HepG2 (cell line): ENCODE measurements around the gene TMEM143. TPM values are rescaled to one million over a fixed set of nuclear protein-coding genes. Genes with fewer than 3 reads are reported as not detected.

Source experiments
- CENPT ChIP-seq: sonication (generic); formaldehyde crosslinking; IDR thresholded peaks from 2 replicates; pipeline ENCODE4 v1.8.0; 2022; ENCODE audit warnings: low read depth, mild to moderate bottlenecking, moderate library complexity, missing genetic modification reagents
- FOXA1 ChIP-seq, 2 experiments: fragments of 450-650 bp in 1 of 2; sonication (generic) in 1 of 2; formaldehyde crosslinking in 1 of 2; IDR thresholded peaks; 2 replicates each; pipeline versions ENCODE4 v1.4.0 to v1.6.1; 2016 to 2020; ENCODE audit warnings: missing genetic modification reagents in 1 of 2
- GFI1 ChIP-seq: sonication (generic); formaldehyde crosslinking; IDR thresholded peaks from 2 replicates; pipeline ENCODE4 v1.5.0; 2020; ENCODE audit warnings: missing genetic modification reagents, mild to moderate bottlenecking, borderline replicate concordance
- HMG20B ChIP-seq: conservative IDR thresholded peaks from 2 replicates; pipeline ENCODE4 v1.6.1; 2016; ENCODE audit warnings: missing genetic modification reagents, missing compliant biosample characterization
- HNF4G ChIP-seq, 2 experiments: sonication (generic) in 1 of 2; formaldehyde crosslinking in 1 of 2; IDR thresholded peaks; 2 replicates each; pipeline versions ENCODE4 v1.4.0 to v1.6.1; 2011 to 2020; ENCODE audit warnings: borderline replicate concordance in 2 of 2, low read depth in 2 of 2, mild to moderate bottlenecking in 2 of 2, low read length in 1 of 2, missing genetic modification reagents in 1 of 2, moderate library complexity in 1 of 2
- HNRNPUL1 ChIP-seq: fragments of 200-400 bp; formaldehyde crosslinking; IDR thresholded peaks from 2 replicates; pipeline ENCODE4 v1.6.1; 2017; ENCODE audit warnings: low read depth, mild to moderate bottlenecking, low read length, moderate library complexity
- SOX13 ChIP-seq, 3 experiments: fragments of 450-650 bp in 1 of 3; sonication (generic) in 1 of 3; formaldehyde crosslinking in 1 of 3; IDR thresholded peaks in 2 of 3; conservative IDR thresholded peaks in 1 of 3; 2 replicates each; pipeline versions ENCODE4 v1.5.0 to v1.6.1; 2016 to 2020; ENCODE audit warnings: antibody characterized with exemption in 1 of 3, mild to moderate bottlenecking in 1 of 3, missing compliant biosample characterization in 1 of 3, missing genetic modification reagents in 1 of 3, moderate library complexity in 1 of 3
- ZBTB42 ChIP-seq: sonication (generic); formaldehyde crosslinking; IDR thresholded peaks from 2 replicates; pipeline ENCODE4 v1.5.0; 2020; ENCODE audit warnings: mild to moderate bottlenecking, missing genetic modification reagents
- polyA plus RNA-seq, 8 experiments: library from polyadenylated mRNA; depleted of rRNA in 3 of 8; stranded (reverse) in 7 of 8; unstranded in 1 of 8; fragments of >200 nt; fragmentation: Illumina TruSeq in 4 of 8; extraction: Trizol in 4 of 8; gene quantifications; 2 replicates each; pipeline versions ENCODE4 v1.2.1 to v1.2.3, GENCODE V29; 2011 to 2016; ENCODE audit warnings: low read depth in 4 of 8, missing spikeins in 1 of 8, mixed read lengths in 1 of 8; ENCODE audit not compliant: insufficient read depth in 1 of 8
- total RNA-seq, 5 experiments: library from RNA; depleted of rRNA; stranded (reverse); fragments of >200 nt; fragmentation: Illumina TruSeq; extraction: Trizol; gene quantifications; 2 replicates each; pipeline ENCODE4 v1.2.3, GENCODE V29; 2016; ENCODE audit warnings: low read depth in 1 of 5
- TF ChIP-seq, protein P1 (sequence below): sonication (generic); formaldehyde crosslinking; IDR thresholded peaks from one replicate; pipeline ENCODE4 v1.5.1; 2020; ENCODE audit warnings: mild to moderate bottlenecking, missing genetic modification reagents; ENCODE audit errors: not compliant biosample characterization
- TF ChIP-seq, protein P2 (sequence below): IDR thresholded peaks from 2 replicates; pipeline ENCODE4 v1.6.1; 2012; ENCODE audit warnings: inconsistent platforms
- TF ChIP-seq, protein P3 (sequence below): sonication (generic); formaldehyde crosslinking; IDR thresholded peaks from 2 replicates; pipeline ENCODE4 v1.9.0; 2022; ENCODE audit warnings: low read depth, missing genetic modification reagents
- TF ChIP-seq, protein P4 (sequence below): sonication (generic); formaldehyde crosslinking; IDR thresholded peaks from 2 replicates; pipeline ENCODE4 v1.8.1; 2023; ENCODE audit warnings: missing genetic modification reagents, inconsistent platforms, borderline replicate concordance
- TF ChIP-seq, protein P5 (sequence below): sonication (generic); formaldehyde crosslinking; IDR thresholded peaks from 2 replicates; pipeline ENCODE4 v1.4.0; 2020; ENCODE audit warnings: missing genetic modification reagents, low read depth, mild to moderate bottlenecking, borderline replicate concordance

The TMEM143 gene
- total and polyA plus RNA-seq, 2 of the 13 experiments (the other 11 are each of a cell fraction or from before 2014, with no cell fraction given): 7.7 to 11.3 TPM

DNA sequence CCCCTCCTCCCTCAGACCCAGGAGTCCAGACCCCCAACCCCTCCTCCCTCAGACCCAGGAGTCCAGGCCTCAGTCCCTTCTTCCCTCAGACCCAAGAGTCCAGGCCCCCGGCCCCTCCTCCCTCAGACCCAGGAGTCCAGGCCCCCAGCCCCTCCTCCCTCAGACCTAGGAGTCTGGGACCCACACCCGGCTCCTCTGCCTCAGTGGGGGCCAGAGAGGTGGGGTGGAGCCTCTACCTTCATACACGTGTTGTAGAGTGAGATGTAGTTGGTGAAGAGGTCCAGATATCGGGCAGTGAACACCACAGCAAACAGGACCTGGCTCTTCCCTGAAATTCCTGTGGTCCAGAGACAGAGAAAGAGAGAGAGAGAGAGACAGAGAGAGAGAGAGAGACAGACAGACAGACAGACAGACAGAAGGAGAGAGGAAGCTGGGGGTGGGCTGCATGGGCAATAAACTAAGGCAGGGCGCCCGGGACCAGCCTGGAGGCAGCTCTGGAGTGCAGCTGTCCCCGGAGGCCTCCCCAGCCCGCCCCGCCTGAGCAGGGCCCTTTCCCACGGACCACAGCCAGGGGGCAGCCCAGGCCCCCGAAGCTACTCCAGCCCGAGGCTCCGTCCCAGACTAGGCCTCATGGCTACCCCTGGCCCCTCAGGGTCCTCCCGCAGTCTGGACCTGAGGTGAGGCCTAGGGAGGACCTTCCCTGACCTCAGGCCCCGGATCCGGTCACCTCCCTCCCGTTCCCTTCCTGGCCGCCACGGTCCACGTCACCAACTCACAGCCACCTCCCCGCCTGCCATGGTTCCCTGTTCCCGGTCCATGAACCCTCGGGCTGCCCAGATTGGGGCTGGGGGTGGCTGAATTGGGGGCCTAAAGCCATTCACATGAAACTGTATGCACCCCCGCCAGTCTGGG, 26.7 kb upstream of the TMEM143 start (continued):
- TF ChIP-seq, protein P1, sequence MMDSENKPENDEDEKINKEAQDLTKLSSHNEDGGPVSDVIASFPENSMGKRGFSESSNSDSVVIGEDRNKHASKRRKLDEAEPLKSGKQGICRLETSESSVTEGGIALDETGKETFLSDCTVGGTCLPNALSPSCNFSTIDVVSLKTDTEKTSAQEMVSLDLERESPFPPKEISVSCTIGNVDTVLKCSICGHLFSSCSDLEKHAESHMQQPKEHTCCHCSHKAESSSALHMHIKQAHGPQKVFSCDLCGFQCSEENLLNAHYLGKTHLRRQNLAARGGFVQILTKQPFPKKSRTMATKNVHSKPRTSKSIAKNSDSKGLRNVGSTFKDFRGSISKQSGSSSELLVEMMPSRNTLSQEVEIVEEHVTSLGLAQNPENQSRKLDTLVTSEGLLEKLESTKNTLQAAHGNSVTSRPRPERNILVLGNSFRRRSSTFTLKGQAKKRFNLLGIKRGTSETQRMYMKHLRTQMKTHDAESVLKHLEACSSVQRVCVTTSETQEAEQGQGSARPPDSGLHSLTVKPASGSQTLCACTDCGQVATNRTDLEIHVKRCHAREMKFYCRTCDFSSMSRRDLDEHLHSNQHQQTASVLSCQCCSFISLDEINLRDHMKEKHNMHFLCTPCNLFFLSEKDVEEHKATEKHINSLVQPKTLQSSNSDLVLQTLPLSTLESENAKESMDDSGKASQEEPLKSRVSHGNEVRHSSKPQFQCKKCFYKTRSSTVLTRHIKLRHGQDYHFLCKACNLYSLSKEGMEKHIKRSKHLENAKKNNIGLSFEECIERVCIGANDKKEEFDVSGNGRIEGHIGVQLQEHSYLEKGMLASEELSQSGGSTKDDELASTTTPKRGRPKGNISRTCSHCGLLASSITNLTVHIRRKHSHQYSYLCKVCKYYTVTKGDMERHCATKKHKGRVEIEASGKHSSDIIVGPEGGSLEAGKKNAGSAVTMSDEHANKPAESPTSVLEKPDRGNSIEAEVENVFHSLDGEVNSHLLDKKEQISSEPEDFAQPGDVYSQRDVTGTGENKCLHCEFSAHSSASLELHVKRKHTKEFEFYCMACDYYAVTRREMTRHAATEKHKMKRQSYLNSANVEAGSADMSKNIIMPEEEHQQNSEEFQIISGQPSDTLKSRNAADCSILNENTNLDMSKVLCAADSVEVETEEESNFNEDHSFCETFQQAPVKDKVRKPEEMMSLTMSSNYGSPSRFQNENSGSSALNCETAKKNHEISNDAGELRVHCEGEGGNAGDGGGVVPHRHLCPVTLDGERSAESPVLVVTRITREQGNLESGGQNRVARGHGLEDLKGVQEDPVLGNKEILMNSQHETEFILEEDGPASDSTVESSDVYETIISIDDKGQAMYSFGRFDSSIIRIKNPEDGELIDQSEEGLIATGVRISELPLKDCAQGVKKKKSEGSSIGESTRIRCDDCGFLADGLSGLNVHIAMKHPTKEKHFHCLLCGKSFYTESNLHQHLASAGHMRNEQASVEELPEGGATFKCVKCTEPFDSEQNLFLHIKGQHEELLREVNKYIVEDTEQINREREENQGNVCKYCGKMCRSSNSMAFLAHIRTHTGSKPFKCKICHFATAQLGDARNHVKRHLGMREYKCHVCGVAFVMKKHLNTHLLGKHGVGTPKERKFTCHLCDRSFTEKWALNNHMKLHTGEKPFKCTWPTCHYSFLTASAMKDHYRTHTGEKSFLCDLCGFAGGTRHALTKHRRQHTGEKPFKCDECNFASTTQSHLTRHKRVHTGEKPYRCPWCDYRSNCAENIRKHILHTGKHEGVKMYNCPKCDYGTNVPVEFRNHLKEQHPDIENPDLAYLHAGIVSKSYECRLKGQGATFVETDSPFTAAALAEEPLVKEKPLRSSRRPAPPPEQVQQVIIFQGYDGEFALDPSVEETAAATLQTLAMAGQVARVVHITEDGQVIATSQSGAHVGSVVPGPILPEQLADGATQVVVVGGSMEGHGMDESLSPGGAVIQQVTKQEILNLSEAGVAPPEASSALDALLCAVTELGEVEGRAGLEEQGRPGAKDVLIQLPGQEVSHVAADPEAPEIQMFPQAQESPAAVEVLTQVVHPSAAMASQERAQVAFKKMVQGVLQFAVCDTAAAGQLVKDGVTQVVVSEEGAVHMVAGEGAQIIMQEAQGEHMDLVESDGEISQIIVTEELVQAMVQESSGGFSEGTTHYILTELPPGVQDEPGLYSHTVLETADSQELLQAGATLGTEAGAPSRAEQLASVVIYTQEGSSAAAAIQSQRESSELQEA (CRISPR knock-in tag): no peak
- TF ChIP-seq HNRNPUL1: no peak
- TF ChIP-seq, protein P2, sequence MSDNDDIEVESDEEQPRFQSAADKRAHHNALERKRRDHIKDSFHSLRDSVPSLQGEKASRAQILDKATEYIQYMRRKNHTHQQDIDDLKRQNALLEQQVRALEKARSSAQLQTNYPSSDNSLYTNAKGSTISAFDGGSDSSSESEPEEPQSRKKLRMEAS: no peak
- TF ChIP-seq, protein P3, sequence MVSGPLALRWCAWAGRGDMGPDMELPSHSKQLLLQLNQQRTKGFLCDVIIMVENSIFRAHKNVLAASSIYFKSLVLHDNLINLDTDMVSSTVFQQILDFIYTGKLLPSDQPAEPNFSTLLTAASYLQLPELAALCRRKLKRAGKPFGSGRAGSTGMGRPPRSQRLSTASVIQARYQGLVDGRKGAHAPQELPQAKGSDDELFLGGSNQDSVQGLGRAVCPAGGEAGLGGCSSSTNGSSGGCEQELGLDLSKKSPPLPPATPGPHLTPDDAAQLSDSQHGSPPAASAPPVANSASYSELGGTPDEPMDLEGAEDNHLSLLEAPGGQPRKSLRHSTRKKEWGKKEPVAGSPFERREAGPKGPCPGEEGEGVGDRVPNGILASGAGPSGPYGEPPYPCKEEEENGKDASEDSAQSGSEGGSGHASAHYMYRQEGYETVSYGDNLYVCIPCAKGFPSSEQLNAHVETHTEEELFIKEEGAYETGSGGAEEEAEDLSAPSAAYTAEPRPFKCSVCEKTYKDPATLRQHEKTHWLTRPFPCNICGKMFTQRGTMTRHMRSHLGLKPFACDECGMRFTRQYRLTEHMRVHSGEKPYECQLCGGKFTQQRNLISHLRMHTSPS: no peak; the same call in 1 of the 2 replicates
- TF ChIP-seq HMG20B (CRISPR knock-in tag): no peak
- TF ChIP-seq, protein P4, sequence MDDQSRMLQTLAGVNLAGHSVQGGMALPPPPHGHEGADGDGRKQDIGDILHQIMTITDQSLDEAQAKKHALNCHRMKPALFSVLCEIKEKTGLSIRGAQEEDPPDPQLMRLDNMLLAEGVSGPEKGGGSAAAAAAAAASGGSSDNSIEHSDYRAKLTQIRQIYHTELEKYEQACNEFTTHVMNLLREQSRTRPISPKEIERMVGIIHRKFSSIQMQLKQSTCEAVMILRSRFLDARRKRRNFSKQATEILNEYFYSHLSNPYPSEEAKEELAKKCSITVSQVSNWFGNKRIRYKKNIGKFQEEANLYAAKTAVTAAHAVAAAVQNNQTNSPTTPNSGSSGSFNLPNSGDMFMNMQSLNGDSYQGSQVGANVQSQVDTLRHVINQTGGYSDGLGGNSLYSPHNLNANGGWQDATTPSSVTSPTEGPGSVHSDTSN: no peak
- TF ChIP-seq GFI1: peak; percentile 34; the same call in 1 of the 2 replicates
- TF ChIP-seq SOX13 (IDR thresholded peaks at IDR 0.05): no peak
- TF ChIP-seq SOX13 (CRISPR knock-in tag; conservative IDR thresholded peaks at IDR 0.05 in 1 of 2, IDR thresholded peaks at IDR 0.05 in 1 of 2): no peak
- TF ChIP-seq, protein P5, sequence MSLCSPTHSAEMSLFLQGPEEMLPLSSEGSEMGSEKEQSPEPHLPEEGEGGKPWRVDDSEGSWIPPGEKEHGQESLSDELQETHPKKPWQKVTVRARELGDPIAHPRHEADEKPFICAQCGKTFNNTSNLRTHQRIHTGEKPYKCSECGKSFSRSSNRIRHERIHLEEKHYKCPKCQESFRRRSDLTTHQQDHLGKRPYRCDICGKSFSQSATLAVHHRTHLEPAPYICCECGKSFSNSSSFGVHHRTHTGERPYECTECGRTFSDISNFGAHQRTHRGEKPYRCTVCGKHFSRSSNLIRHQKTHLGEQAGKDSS (CRISPR knock-in tag): peak; percentile 76; the same call in 1 of the 2 replicates
- TF ChIP-seq HNF4G (IDR thresholded peaks at IDR 0.05; ENCODE audit: borderline replicate concordance, low read depth, low read length): no peak
- no peak for TF ChIP-seq HNF4G (CRISPR knock-in tag; IDR thresholded peaks at IDR 0.05; ENCODE audit: borderline replicate concordance, low read depth)
- no peak for TF ChIP-seq FOXA1 (IDR thresholded peaks at IDR 0.05)
- TF ChIP-seq FOXA1 (CRISPR knock-in tag; IDR thresholded peaks at IDR 0.05): 0 out of 2 replicates have a peak, but pooled peaks have one; percentile 6
- no peak for TF ChIP-seq CENPT
- TF ChIP-seq ZBTB42 (CRISPR knock-in tag): no peak
